Endodermal cell (in vitro differentiated cells): ENCODE measurements around the gene FHIP1B. TPM values are rescaled to one million over a fixed set of nuclear protein-coding genes. Genes with fewer than 3 reads are reported as not detected.

ENCODE experiments used
- DNase-seq: peaks from one replicate; pipeline ENCODE4 v3.0.0-alpha.2; 2017
- H3K27ac ChIP-seq: 2 replicates; pipeline ENCODE4 v1.5.1; 2013; ENCODE audit warnings: mild to moderate bottlenecking, low read depth, low read length, moderate library complexity
- H3K27me3 ChIP-seq: 2 replicates; pipeline ENCODE4 v1.6.1; 2013; ENCODE audit warnings: mild to moderate bottlenecking, low read length, moderate library complexity; ENCODE audit not compliant: insufficient read depth, control insufficient read depth, poor library complexity, severe bottlenecking
- H3K36me3 ChIP-seq: 2 replicates; pipeline ENCODE4 v1.7.0; 2013; ENCODE audit warnings: mild to moderate bottlenecking, low read length, moderate library complexity; ENCODE audit not compliant: control insufficient read depth, insufficient read depth
- H3K4me1 ChIP-seq: one replicate; pipeline ENCODE4 v1.7.0; 2013; ENCODE audit warnings: low read length; ENCODE audit not compliant: control insufficient read depth, insufficient read depth
- H3K4me3 ChIP-seq: 2 replicates; pipeline ENCODE4 v1.5.1; 2013; ENCODE audit warnings: mild to moderate bottlenecking, low read length, moderate library complexity
- H3K9ac ChIP-seq: 2 replicates; pipeline ENCODE4 v1.6.1; 2013; ENCODE audit warnings: mild to moderate bottlenecking, low read length, moderate library complexity; ENCODE audit not compliant: poor library complexity, severe bottlenecking; ENCODE audit errors: extremely low read depth
- H3K9me3 ChIP-seq: 2 replicates; pipeline ENCODE4 v1.6.1; 2013; ENCODE audit warnings: mild to moderate bottlenecking, low read length, moderate library complexity; ENCODE audit not compliant: control insufficient read depth
- H3K27ac Mint-ChIP-seq: 2 replicates; pipeline ENCODE4 v1.8.0; 2020; ENCODE audit warnings: mixed read lengths
- H3K27me3 Mint-ChIP-seq: 2 replicates; pipeline ENCODE4 v1.8.0; 2021; ENCODE audit warnings: mild to moderate bottlenecking, mixed read lengths; ENCODE audit not compliant: insufficient read depth
- H3K36me3 Mint-ChIP-seq: 2 replicates; pipeline ENCODE4 v1.8.0; 2020; ENCODE audit warnings: low read depth, mixed read lengths
- H3K4me1 Mint-ChIP-seq: 2 replicates; pipeline ENCODE4 v1.8.0; 2020; ENCODE audit warnings: mixed read lengths
- H3K4me3 Mint-ChIP-seq: 2 replicates; pipeline ENCODE4 v1.8.0; 2020; ENCODE audit warnings: mild to moderate bottlenecking, moderate library complexity, mixed read lengths
- H3K9me3 Mint-ChIP-seq: 2 replicates; pipeline ENCODE4 v1.8.0; 2020; ENCODE audit warnings: mild to moderate bottlenecking, mixed read lengths
- WGBS, 2 experiments: methylation state at CpG; one replicate each; pipeline versions ENCODE4 v1.1.5 to v1.1.7; 2013; ENCODE audit warnings: missing lambda C conversion rate in 2 of 2, mixed read lengths in 1 of 2; ENCODE audit not compliant: insufficient coverage in 1 of 2, insufficient read length in 1 of 2; 5-methylcytosine and 5-hydroxymethylcytosine counted together
- total RNA-seq, 2 donors: library from RNA; stranded (reverse); fragmentation: NEBNext Ultra II Directional in 1 of 2; extraction: Animal tissue kit (Norgen Biotek cat#: 25700) in 1 of 2; gene quantifications; 2 replicates in 1 of 2; 3 replicates in 1 of 2; pipeline ENCODE4 v1.2.1, GENCODE V29; 2021
- TF ChIP-seq, protein P1 (sequence below): fragments of 200-600 bp; sonication (generic); conservative IDR thresholded peaks from 2 replicates; pipeline ENCODE4 v1.5.0; 2021; ENCODE audit warnings: antibody characterized with exemption, mild to moderate bottlenecking

FHIP1B gene
- total RNA-seq, 2 donors from 2014 or later = 45.3 to 50.6 TPM

DNA sequence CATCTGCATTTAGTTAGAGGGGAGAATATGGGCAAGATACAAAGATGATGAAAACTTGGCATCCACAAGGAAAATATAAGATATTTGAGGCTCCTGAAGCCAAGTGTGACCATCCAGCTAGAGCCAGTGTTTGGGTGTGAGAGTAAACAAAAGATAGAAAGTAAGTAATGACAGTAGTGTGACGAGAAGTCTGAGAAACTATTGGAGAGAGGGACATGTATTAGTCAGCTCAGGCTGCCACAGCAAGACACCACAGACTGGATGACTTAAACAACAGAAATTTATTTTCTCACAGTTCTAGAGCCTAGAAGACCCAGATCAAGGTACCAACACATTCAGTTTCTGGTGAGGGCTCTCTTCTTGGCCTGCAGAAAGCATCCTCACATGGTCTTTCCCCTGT is 18.8 kb upstream of the FHIP1B start:
- Histone ChIP-seq H3K27ac (no peak overlapping the region), H3K4me1 (peaks cover 23% of the 10 kb centered on the region), H3K36me3 (no peaks in the 10 kb centered on the region), H3K9ac (no peak overlapping the region), H3K4me3 (no peak overlapping the region), H3K9me3 (peaks cover 4% of the 10 kb centered on the region), H3K27me3 (peaks cover 6% of the 10 kb centered on the region)
- 91 to 100% methylated on average over 1 of the region's 1 CpG for WGBS, 2 experiments
- Mint-ChIP-seq H3K4me1 (peaks cover 10% of the 10 kb centered on the region), H3K4me3 (no peak overlapping the region), H3K36me3 (no peaks in the 10 kb centered on the region), H3K27ac (no peak overlapping the region), H3K9me3 (peaks cover 2% of the 10 kb centered on the region), H3K27me3 (peaks cover 1% of the 10 kb centered on the region)
- TF ChIP-seq, protein P1, sequence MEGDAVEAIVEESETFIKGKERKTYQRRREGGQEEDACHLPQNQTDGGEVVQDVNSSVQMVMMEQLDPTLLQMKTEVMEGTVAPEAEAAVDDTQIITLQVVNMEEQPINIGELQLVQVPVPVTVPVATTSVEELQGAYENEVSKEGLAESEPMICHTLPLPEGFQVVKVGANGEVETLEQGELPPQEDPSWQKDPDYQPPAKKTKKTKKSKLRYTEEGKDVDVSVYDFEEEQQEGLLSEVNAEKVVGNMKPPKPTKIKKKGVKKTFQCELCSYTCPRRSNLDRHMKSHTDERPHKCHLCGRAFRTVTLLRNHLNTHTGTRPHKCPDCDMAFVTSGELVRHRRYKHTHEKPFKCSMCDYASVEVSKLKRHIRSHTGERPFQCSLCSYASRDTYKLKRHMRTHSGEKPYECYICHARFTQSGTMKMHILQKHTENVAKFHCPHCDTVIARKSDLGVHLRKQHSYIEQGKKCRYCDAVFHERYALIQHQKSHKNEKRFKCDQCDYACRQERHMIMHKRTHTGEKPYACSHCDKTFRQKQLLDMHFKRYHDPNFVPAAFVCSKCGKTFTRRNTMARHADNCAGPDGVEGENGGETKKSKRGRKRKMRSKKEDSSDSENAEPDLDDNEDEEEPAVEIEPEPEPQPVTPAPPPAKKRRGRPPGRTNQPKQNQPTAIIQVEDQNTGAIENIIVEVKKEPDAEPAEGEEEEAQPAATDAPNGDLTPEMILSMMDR = no peak
- no peak for DNase-seq

DNA sequence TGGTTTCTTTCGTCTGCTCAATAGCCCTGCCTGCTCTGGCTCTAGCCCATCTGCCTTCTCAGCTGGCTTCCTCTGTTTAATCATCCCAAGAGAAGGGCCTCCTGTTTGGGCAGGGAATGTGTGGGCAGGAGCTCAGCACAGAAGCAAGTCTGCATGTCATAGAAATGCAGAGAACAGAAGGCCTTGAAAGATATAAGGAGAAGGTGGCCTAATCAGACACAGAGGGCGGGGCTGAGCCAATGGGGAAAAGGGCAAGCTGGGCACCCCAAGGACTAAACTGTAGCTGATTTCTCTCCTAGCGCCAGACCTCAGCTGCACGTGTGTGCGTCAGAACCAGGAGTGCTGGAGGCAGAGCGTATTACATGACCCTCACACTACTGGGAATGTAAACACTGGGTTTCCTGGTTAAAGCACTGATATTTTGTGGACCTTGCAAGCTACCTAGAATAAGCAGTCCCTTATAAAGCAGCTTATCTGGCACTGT is 17.6 kb upstream of the FHIP1B start:
- no peak for DNase-seq
- no peak overlapping the region for H3K4me3 Mint-ChIP-seq
- TF ChIP-seq, protein P1 = no peak
- Histone ChIP-seq H3K4me1 (peaks cover 19% of the 10 kb centered on the region), H3K27ac (no peak overlapping the region), H3K9me3 (peaks cover 4% of the 10 kb centered on the region), H3K4me3 (no peak overlapping the region), H3K27me3 (peaks cover 6% of the 10 kb centered on the region), H3K9ac (no peak overlapping the region), H3K36me3 (no peaks in the 10 kb centered on the region)
- H3K36me3 Mint-ChIP-seq = peaks cover 3% of the 10 kb centered on the region
- H3K4me1 Mint-ChIP-seq = peaks cover 12% of the 10 kb centered on the region
- 91 to 95% methylated on average over 6 of the region's 6 CpGs for WGBS, 2 experiments
- H3K27me3 Mint-ChIP-seq = no peaks in the 10 kb centered on the region
- H3K9me3 Mint-ChIP-seq = peaks cover 2% of the 10 kb centered on the region
- no peak overlapping the region for H3K27ac Mint-ChIP-seq

DNA sequence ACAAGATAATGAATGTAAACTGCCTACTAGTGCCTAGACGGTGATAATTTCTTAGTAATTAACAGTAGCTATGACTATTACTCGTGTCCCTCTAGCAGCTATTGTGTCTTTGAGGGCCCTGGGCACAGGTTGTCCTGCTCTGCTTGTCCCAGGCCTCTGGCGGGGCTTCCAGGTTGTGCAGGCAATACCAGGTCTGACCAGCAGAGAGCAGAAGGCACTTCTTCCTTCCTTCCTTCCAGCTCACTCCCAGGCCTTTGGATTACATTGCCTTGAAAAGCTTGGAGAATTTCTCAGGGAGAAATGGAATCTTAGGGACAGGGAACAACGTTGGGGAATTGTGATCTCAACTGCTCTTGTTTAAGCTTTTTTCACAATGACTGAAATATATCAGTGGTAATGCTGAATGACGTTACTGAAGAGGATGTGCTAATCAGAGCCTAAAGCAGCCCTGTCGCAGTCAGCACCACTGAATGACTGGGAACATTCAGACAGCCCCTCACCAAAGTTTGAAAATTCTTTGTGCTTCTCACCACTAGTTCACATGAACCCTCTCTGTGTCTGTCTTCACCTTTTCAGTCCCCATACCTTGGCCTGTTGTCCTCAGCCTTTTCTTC is 16.8 kb upstream of the FHIP1B start:
- no peak overlapping the region for H3K4me3 ChIP-seq
- peaks cover 2% of the 10 kb centered on the region for H3K9me3 Mint-ChIP-seq
- TF ChIP-seq, protein P1 = peak; percentile 97
- H3K27ac ChIP-seq = no peak overlapping the region
- no peak overlapping the region for H3K9ac ChIP-seq
- 51 to 56% methylated on average over 6 of the region's 6 CpGs for WGBS, 2 experiments
- H3K4me1 ChIP-seq = peaks cover 16% of the 10 kb centered on the region
- H3K36me3 Mint-ChIP-seq = peaks cover 3% of the 10 kb centered on the region
- H3K27me3 Mint-ChIP-seq = no peaks in the 10 kb centered on the region
- H3K27ac Mint-ChIP-seq = peak overlapping the region; percentile 84
- H3K36me3 ChIP-seq = no peaks in the 10 kb centered on the region
- peak; percentile 97 for DNase-seq
- peaks cover 12% of the 10 kb centered on the region for H3K4me1 Mint-ChIP-seq
- peaks cover 4% of the 10 kb centered on the region for H3K9me3 ChIP-seq
- H3K27me3 ChIP-seq = peaks cover 6% of the 10 kb centered on the region
- no peak overlapping the region for H3K4me3 Mint-ChIP-seq
